CD14-positive monocyte (primary cell): Measurements from ENCODE around the gene TGFBR3. TPM values are rescaled to one million over a fixed set of nuclear protein-coding genes. Genes with fewer than 3 reads are reported as not detected.

Source experiments
- DNase-seq, 3 donors: peaks; one replicate each; pipeline ENCODE4 v3.0.0-alpha.2; 2011 to 2022
- H2AFZ ChIP-seq: 2 replicates; pipeline ENCODE4 v1.6.0; 2012; ENCODE audit warnings: mild to moderate bottlenecking, low read depth, low read length, inconsistent platforms; ENCODE audit not compliant: insufficient read depth, poor library complexity, severe bottlenecking
- H3K27ac ChIP-seq, 2 donors: 1 replicate in 1 of 2; 2 replicates in 1 of 2; pipeline ENCODE4 v1.5.1; 2012 to 2013; ENCODE audit warnings: low read length in 2 of 2, control low read depth in 1 of 2, inconsistent platforms in 1 of 2, low read depth in 1 of 2, mild to moderate bottlenecking in 1 of 2
- H3K27me3 ChIP-seq, 2 donors: one replicate each; pipeline versions ENCODE4 v1.6.0 to v1.6.1; 2011 to 2013; ENCODE audit warnings: low read length in 2 of 2; ENCODE audit not compliant: control insufficient read depth in 2 of 2, insufficient read depth in 2 of 2
- H3K36me3 ChIP-seq, 2 donors: replicated peaks in 1 of 2; 1 replicate in 1 of 2; 2 replicates in 1 of 2; pipeline versions ENCODE4 v1.5.1 to v1.6.1; 2012 to 2013; ENCODE audit warnings: low read length in 2 of 2, control low read depth in 1 of 2, inconsistent platforms in 1 of 2, mild to moderate bottlenecking in 1 of 2; ENCODE audit not compliant: insufficient read depth in 2 of 2, control insufficient read depth in 1 of 2
- H3K4me1 ChIP-seq, 2 donors: 1 replicate in 1 of 2; 2 replicates in 1 of 2; pipeline versions ENCODE4 v1.5.1 to v1.6.1; 2012 to 2013; ENCODE audit warnings: low read length in 2 of 2, control low read depth in 1 of 2, inconsistent platforms in 1 of 2, mild to moderate bottlenecking in 1 of 2, moderate library complexity in 1 of 2; ENCODE audit not compliant: insufficient read depth in 2 of 2, control insufficient read depth in 1 of 2
- H3K4me2 ChIP-seq: replicated peaks from 2 replicates; pipeline ENCODE3; 2012; ENCODE audit warnings: low read length, moderate library complexity, mild to moderate bottlenecking; ENCODE audit not compliant: poor library complexity, severe bottlenecking; ENCODE audit errors: extremely low read depth
- H3K4me3 ChIP-seq, 3 experiments: fragments of 200-600 bp in 1 of 3; sonication (generic) in 1 of 3; replicated peaks in 1 of 3; 1 replicate in 2 of 3; 2 replicates in 1 of 3; pipeline ENCODE4 v1.5.1; 2011 to 2013; ENCODE audit warnings: low read length in 3 of 3, mild to moderate bottlenecking in 3 of 3, control low read depth in 2 of 3, low read depth in 2 of 3, inconsistent platforms in 1 of 3, moderate library complexity in 1 of 3
- H3K79me2 ChIP-seq: 2 replicates; pipeline ENCODE4 v1.6.0; 2012; ENCODE audit warnings: mild to moderate bottlenecking, control low read depth, inconsistent platforms, low read length, moderate library complexity; ENCODE audit not compliant: insufficient read depth
- H3K9ac ChIP-seq: 2 replicates; pipeline ENCODE4 v1.6.0; 2017; ENCODE audit warnings: low read length, mild to moderate bottlenecking; ENCODE audit not compliant: insufficient read depth, poor library complexity, severe bottlenecking
- H3K9me3 ChIP-seq, 2 donors: replicated peaks in 1 of 2; 1 replicate in 1 of 2; 2 replicates in 1 of 2; pipeline versions ENCODE4 v1.5.1 to v1.6.1; 2012 to 2013; ENCODE audit warnings: low read length in 2 of 2, control low read depth in 1 of 2; ENCODE audit not compliant: control insufficient read depth in 1 of 2, insufficient read depth in 1 of 2
- H4K20me1 ChIP-seq: 2 replicates; pipeline ENCODE4 v1.6.0; 2012; ENCODE audit warnings: mild to moderate bottlenecking, low read length, control low read depth, moderate library complexity; ENCODE audit not compliant: insufficient read depth
- H3K27ac Mint-ChIP-seq, 7 donors: one replicate each; pipeline ENCODE4 v1.8.0; 2020; ENCODE audit warnings: mild to moderate bottlenecking in 7 of 7, mixed read lengths in 7 of 7, moderate library complexity in 6 of 7, inconsistent platforms in 2 of 7
- H3K27me3 Mint-ChIP-seq, 3 donors: one replicate each; pipeline ENCODE4 v1.8.0; 2021 to 2022; ENCODE audit warnings: low read depth in 3 of 3, mild to moderate bottlenecking in 3 of 3, mixed read lengths in 3 of 3, moderate library complexity in 3 of 3, inconsistent platforms in 1 of 3
- H3K36me3 Mint-ChIP-seq, 2 donors: one replicate each; pipeline ENCODE4 v1.8.0; 2020; ENCODE audit warnings: mixed read lengths in 2 of 2, inconsistent platforms in 1 of 2, mild to moderate bottlenecking in 1 of 2
- H3K4me1 Mint-ChIP-seq: one replicate; pipeline ENCODE4 v1.8.0; 2020; ENCODE audit warnings: mild to moderate bottlenecking, mixed read lengths
- H3K4me3 Mint-ChIP-seq, 2 donors: one replicate each; pipeline ENCODE4 v1.8.0; 2020; ENCODE audit warnings: mild to moderate bottlenecking in 2 of 2, mixed read lengths in 2 of 2, moderate library complexity in 1 of 2
- H3K9me3 Mint-ChIP-seq, 7 donors: one replicate each; pipeline ENCODE4 v1.8.0; 2020 to 2022; ENCODE audit warnings: mixed read lengths in 7 of 7, mild to moderate bottlenecking in 6 of 7, moderate library complexity in 6 of 7, inconsistent platforms in 2 of 7
- WGBS: methylation state at CpG from one replicate; pipeline ENCODE4 v1.1.5; 2013; ENCODE audit warnings: missing lambda C conversion rate; ENCODE audit not compliant: insufficient coverage; 5-methylcytosine and 5-hydroxymethylcytosine counted together
- intact Hi-C, 2 donors: fragments of 100-400 bp; cut with micrococcal nuclease; formaldehyde crosslinking; loops; one replicate each; pipeline versions ENCODE4 v1.15.0 to v1.15.1; 2023
- polyA plus RNA-seq, 3 donors: library from polyadenylated mRNA; depleted of rRNA in 1 of 3; unstranded in 2 of 3; stranded (reverse) in 1 of 3; fragments of 300-500 nt in 2 of 3; fragments of >200 nt in 1 of 3; fragmentation: Illumina TruSeq in 2 of 3; gene quantifications; 1 replicate in 2 of 3; 2 replicates in 1 of 3; pipeline ENCODE4 v1.2.3, GENCODE V29; 2012 to 2021
- TF ChIP-seq, protein P1 (sequence below): fragments of 200-600 bp; IDR thresholded peaks from one replicate; pipeline ENCODE4 v1.8.0; 2022; ENCODE audit warnings: antibody characterized with exemption, mild to moderate bottlenecking

The TGFBR3 gene
- polyA plus RNA-seq, 3 donors, result 0.09 to 0.28 (median 0.20) TPM

GRCh38 chr1:91901231-91901630 lies 15.3 kb upstream of the TGFBR3 start:
- no peak overlapping the region for H3K9ac ChIP-seq
- intact Hi-C loops, result no loop called here
- no peak overlapping the region for H2AFZ ChIP-seq
- H3K27ac Mint-ChIP-seq, result no peak overlapping the region
- no peaks in the 10 kb centered on the region for H4K20me1 ChIP-seq
- H3K9me3 Mint-ChIP-seq, result peaks cover 0 to 2% (median 0%) of the 10 kb centered on the region in 7 donors
- peaks cover 6 to 10% (median 8%) of the 10 kb centered on the region in 3 donors for H3K27me3 Mint-ChIP-seq
- no peaks in the 10 kb centered on the region for H3K4me1 Mint-ChIP-seq
- no peak overlapping the region for H3K4me2 ChIP-seq
- no peaks in the 10 kb centered on the region for H3K9me3 ChIP-seq
- no peaks in the 10 kb centered on the region for H3K36me3 Mint-ChIP-seq
- TF ChIP-seq, protein P1, sequence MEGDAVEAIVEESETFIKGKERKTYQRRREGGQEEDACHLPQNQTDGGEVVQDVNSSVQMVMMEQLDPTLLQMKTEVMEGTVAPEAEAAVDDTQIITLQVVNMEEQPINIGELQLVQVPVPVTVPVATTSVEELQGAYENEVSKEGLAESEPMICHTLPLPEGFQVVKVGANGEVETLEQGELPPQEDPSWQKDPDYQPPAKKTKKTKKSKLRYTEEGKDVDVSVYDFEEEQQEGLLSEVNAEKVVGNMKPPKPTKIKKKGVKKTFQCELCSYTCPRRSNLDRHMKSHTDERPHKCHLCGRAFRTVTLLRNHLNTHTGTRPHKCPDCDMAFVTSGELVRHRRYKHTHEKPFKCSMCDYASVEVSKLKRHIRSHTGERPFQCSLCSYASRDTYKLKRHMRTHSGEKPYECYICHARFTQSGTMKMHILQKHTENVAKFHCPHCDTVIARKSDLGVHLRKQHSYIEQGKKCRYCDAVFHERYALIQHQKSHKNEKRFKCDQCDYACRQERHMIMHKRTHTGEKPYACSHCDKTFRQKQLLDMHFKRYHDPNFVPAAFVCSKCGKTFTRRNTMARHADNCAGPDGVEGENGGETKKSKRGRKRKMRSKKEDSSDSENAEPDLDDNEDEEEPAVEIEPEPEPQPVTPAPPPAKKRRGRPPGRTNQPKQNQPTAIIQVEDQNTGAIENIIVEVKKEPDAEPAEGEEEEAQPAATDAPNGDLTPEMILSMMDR, result no peak
- H3K79me2 ChIP-seq, result no peaks in the 10 kb centered on the region
- H3K27me3 ChIP-seq, result no peaks in the 10 kb centered on the region
- H3K36me3 ChIP-seq, result no peaks in the 10 kb centered on the region
- H3K4me3 Mint-ChIP-seq, result no peak overlapping the region
- H3K4me3 ChIP-seq, result no peak overlapping the region
- H3K27ac ChIP-seq, result no peak overlapping the region
- no peak for DNase-seq
- H3K4me1 ChIP-seq, result no peaks in the 10 kb centered on the region

- DNase-seq, result no peak
- no peak overlapping the region for H3K27ac ChIP-seq
- H2AFZ ChIP-seq, result no peak overlapping the region
- no peak overlapping the region for H3K4me3 Mint-ChIP-seq
- H3K4me1 Mint-ChIP-seq, result no peaks in the 10 kb centered on the region
- H3K36me3 ChIP-seq, result no peaks in the 10 kb centered on the region
- intact Hi-C loops, result no loop called here
- TF ChIP-seq, protein P1, result no peak
- H3K79me2 ChIP-seq, result no peaks in the 10 kb centered on the region
- no peaks in the 10 kb centered on the region for H3K36me3 Mint-ChIP-seq
- no peaks in the 10 kb centered on the region for H3K9me3 ChIP-seq
- no peaks in the 10 kb centered on the region for H3K9me3 Mint-ChIP-seq
- H3K9ac ChIP-seq, result no peak overlapping the region
- H3K4me2 ChIP-seq, result no peak overlapping the region
- H3K27ac Mint-ChIP-seq, result no peak overlapping the region
- peaks cover 6 to 11% (median 6%) of the 10 kb centered on the region in 3 donors for H3K27me3 Mint-ChIP-seq
- WGBS, result no CpG with 5 or more reads among the region's 1 CpG
- no peak overlapping the region for H3K4me3 ChIP-seq
- H3K4me1 ChIP-seq, result no peaks in the 10 kb centered on the region
- no peaks in the 10 kb centered on the region for H4K20me1 ChIP-seq
- no peaks in the 10 kb centered on the region for H3K27me3 ChIP-seq
Measured at GRCh38 chr1:91900562-91900961, 14.6 kb upstream of the TGFBR3 start.
